Prostate gland (tissue), 2 donors: ENCODE results near the gene CDKL4. TPM values are rescaled to one million over a fixed set of nuclear protein-coding genes. Genes with fewer than 3 reads are reported as not detected.

Source experiments
- DNase-seq: peaks from one replicate; pipeline ENCODE4 v3.0.0-alpha.2; 2019; ENCODE audit warnings: low spot score
- H3K27ac ChIP-seq, 2 donors: fragments of 200-600 bp; sonication (generic); 2 replicates each; pipeline ENCODE4 v1.5.1; 2017 to 2019
- H3K27me3 ChIP-seq: fragments of 200-600 bp; sonication (generic); replicated peaks from 2 replicates; pipeline ENCODE4 v1.5.1; 2019; ENCODE audit not compliant: insufficient read depth
- H3K36me3 ChIP-seq, 2 donors: fragments of 200-600 bp; sonication (generic); 1 replicate in 1 of 2; 2 replicates in 1 of 2; pipeline versions ENCODE4 v1.5.1 to v1.8.1; 2017 to 2019
- H3K4me1 ChIP-seq: fragments of 200-600 bp; sonication (generic); replicated peaks from 2 replicates; pipeline ENCODE4 v1.5.1; 2019
- H3K4me3 ChIP-seq, 2 donors: fragments of 200-600 bp; sonication (generic); 2 replicates each; pipeline ENCODE4 v1.5.1; 2017 to 2019
- H3K9me3 ChIP-seq: fragments of 200-600 bp; sonication (generic); 2 replicates; pipeline ENCODE4 v1.5.1; 2017
- POLR2A ChIP-seq: fragments of 450-650 bp; IDR thresholded peaks from one replicate; pipeline ENCODE4 v1.6.1; 2016; ENCODE audit warnings: antibody characterized with exemption, mild to moderate bottlenecking
- POLR2AphosphoS5 ChIP-seq: sonication (generic); formaldehyde crosslinking; IDR thresholded peaks from one replicate; pipeline ENCODE4 v1.6.1; 2017; ENCODE audit warnings: antibody characterized with exemption
- WGBS: methylation state at CpG from one replicate; pipeline ENCODE4 v1.1.5; 2018; 5-methylcytosine and 5-hydroxymethylcytosine counted together
- intact Hi-C: fragments of 100-400 bp; cut with DNase I; formaldehyde crosslinking; loops from one replicate; pipeline ENCODE4 v1.14.2; 2022
- total RNA-seq, 2 donors: library from RNA; depleted of rRNA; stranded (reverse); fragments of >200 nt; gene quantifications; one replicate each; pipeline ENCODE4 v1.1.0, GENCODE V29; 2016
- TF ChIP-seq, protein P1 (sequence below), 4 experiments: fragments of 200-600 bp in 2 of 4; fragments of 450-650 bp in 2 of 4; sonication (generic) in 2 of 4; IDR thresholded peaks; 1 replicate in 3 of 4; 2 replicates in 1 of 4; pipeline ENCODE4 v1.5.1; 2016 to 2019; ENCODE audit warnings: antibody characterized with exemption in 4 of 4, mild to moderate bottlenecking in 2 of 4, moderate library complexity in 2 of 4

CDKL4 gene
- total RNA-seq, 2 donors from 2014 or later = not detected

DNA sequence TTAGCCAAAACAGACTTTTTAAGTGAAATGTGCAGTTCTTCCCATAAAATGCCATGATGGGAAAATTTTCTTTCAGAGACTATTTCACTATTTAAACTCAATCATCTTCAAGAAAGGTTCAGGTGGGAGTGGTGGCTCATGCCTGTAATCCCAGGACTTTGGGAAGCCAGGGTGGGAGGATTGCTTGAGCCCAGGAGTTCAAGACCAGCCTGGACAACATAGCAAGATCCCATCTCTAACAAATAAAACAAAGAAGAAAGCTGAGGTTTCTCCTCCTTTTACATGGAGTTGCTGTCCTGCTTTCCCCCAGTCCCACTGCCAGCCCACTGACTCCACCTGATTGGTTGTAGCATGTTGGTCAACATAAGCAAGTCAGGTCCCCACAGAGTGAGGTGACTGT lies 97.1 kb downstream of the CDKL4 start:
- DNase-seq = no peak
- Histone ChIP-seq H3K4me3 (no peak overlapping the region), H3K9me3 (no peaks in the 10 kb centered on the region), H3K4me1 (no peaks in the 10 kb centered on the region), H3K27ac (no peak overlapping the region), H3K27me3 (no peaks in the 10 kb centered on the region), H3K36me3 (no peaks in the 10 kb centered on the region)
- TF ChIP-seq POLR2A = no peak
- no peak for TF ChIP-seq POLR2AphosphoS5
- TF ChIP-seq, protein P1, sequence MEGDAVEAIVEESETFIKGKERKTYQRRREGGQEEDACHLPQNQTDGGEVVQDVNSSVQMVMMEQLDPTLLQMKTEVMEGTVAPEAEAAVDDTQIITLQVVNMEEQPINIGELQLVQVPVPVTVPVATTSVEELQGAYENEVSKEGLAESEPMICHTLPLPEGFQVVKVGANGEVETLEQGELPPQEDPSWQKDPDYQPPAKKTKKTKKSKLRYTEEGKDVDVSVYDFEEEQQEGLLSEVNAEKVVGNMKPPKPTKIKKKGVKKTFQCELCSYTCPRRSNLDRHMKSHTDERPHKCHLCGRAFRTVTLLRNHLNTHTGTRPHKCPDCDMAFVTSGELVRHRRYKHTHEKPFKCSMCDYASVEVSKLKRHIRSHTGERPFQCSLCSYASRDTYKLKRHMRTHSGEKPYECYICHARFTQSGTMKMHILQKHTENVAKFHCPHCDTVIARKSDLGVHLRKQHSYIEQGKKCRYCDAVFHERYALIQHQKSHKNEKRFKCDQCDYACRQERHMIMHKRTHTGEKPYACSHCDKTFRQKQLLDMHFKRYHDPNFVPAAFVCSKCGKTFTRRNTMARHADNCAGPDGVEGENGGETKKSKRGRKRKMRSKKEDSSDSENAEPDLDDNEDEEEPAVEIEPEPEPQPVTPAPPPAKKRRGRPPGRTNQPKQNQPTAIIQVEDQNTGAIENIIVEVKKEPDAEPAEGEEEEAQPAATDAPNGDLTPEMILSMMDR (IDR thresholded peaks at IDR 0.05) = no peak
- intact Hi-C loops = no loop called here

DNA sequence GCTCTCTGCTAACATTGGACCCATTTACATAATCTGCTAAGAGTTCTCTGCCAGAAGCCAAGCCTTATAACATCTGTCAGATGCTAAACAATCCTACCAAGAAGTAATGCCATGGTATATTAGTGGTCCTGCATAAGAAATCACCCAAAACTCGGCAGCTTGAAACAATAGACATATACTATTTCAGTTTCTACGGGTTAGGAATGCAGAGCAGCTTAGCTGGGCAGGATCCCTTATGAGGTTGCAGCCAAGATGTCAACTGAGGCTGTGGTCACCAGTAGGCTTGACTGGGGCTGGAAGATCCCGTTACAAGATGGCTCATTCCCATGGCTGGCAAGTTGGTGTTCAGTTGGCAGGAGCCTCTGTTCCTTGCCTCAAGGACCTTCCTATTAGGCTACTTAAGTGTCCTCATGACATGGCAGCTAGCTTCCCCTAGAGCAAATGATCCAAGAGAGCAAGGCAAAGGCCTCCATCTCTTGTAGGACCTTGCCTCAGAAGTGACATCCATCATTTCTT lies 97.8 kb downstream of the CDKL4 start:
- no peaks in the 10 kb centered on the region for H3K27me3 ChIP-seq
- no peak overlapping the region for H3K27ac ChIP-seq
- DNase-seq = no peak
- intact Hi-C loops = no loop called here
- no peaks in the 10 kb centered on the region for H3K9me3 ChIP-seq
- H3K36me3 ChIP-seq = no peaks in the 10 kb centered on the region
- 83% methylated on average over 3 of the region's 3 CpGs for WGBS
- H3K4me3 ChIP-seq = no peak overlapping the region
- H3K4me1 ChIP-seq = no peaks in the 10 kb centered on the region
- TF ChIP-seq, protein P1 (IDR thresholded peaks at IDR 0.05) = no peak

DNA sequence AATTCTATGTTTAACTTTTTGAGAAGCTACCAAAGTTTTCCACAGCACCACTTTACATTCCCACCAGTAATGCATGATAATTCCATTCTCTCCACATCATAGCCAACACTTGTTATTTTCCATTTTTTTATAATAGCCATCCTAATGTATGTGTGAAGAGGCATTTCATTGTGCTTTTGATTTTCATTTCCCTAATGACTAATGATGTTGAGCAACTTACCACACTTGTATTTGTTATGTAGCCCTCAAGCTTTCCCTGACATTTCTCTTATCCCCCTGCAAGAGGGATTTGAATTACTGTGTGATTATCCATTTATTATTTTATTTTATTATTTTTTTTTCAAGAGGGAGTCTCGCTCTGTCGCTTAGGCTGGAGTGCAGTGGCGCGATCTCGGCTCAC lies 99.4 kb downstream of the CDKL4 start:
- no peak for DNase-seq
- no peaks in the 10 kb centered on the region for H3K36me3 ChIP-seq
- 99% methylated on average over 5 of the region's 5 CpGs for WGBS
- no peak overlapping the region for H3K27ac ChIP-seq
- intact Hi-C loops = no loop called here
- H3K27me3 ChIP-seq = no peaks in the 10 kb centered on the region
- H3K4me3 ChIP-seq = no peak overlapping the region
- no peaks in the 10 kb centered on the region for H3K9me3 ChIP-seq
- no peaks in the 10 kb centered on the region for H3K4me1 ChIP-seq
- TF ChIP-seq POLR2AphosphoS5 = no peak
- TF ChIP-seq, protein P1 (IDR thresholded peaks at IDR 0.05) = no peak
- TF ChIP-seq POLR2A = no peak

DNA sequence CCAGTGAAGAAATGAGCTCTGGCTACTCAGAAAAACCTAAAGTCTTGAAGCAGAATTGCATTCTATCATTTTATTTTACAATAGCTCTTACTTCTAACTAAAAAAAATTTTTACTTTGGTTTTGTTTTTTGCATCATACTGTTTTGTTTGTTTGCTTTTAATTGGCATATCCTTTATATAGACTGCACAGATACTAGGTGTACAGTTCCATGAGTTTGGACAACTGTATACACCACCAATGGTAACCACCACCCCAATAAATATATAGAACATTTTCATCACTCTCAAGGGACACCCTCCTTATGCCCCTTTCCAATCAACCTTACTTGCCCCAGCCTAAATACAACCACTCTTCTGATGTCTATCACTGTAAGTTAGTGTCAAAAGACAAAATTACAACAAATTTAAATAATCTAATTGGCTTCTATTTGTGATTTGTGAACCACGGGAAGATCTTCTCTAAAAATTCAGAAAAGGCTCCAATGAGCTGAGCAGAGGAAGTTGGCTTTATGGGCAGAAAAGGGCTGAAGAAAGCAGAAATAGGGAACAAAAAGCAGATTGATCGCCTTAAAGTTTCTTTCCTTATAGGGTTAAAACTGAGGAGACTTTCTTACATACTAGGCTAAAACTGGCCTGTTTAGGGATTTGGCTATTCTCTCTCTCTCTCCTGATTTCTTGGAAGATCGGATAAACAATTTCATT lies 100.7 kb downstream of the CDKL4 start:
- no peak overlapping the region for H3K27ac ChIP-seq
- DNase-seq = no peak
- H3K4me1 ChIP-seq = no peaks in the 10 kb centered on the region
- no peak overlapping the region for H3K4me3 ChIP-seq
- intact Hi-C loops = no loop called here
- no peaks in the 10 kb centered on the region for H3K27me3 ChIP-seq
- H3K36me3 ChIP-seq = no peaks in the 10 kb centered on the region
- TF ChIP-seq POLR2AphosphoS5 = no peak
- TF ChIP-seq, protein P1 (IDR thresholded peaks at IDR 0.05) = no peak
- no peak for TF ChIP-seq POLR2A
- WGBS = 69% methylated on average over 3 of the region's 3 CpGs
- H3K9me3 ChIP-seq = no peaks in the 10 kb centered on the region
